ENCODE measurements around the gene DNAH12.

GRCh38 chr3:57464011-57464410 lies 80.1 kb downstream of the DNAH12 start:
- no peak for TF ChIP-seq EGR1 (IDR thresholded peaks at IDR 0.05; ENCODE audit: low read depth)
- TF ChIP-seq RAD21 (IDR thresholded peaks at IDR 0.05; ENCODE audit: low read depth) = no peak
- TF ChIP-seq EZH2 (IDR thresholded peaks at IDR 0.05) = no peak
- TF ChIP-seq CTCF (IDR thresholded peaks at IDR 0.05 in 2 of 3, conservative IDR thresholded peaks at IDR 0.05 in 1 of 3; ENCODE audit: borderline replicate concordance in 1 of 3, insufficient read depth in 1 of 3, low read depth in 2 of 3, low read length in 2 of 3) = no peak
- TF ChIP-seq ELF1 (IDR thresholded peaks at IDR 0.05; ENCODE audit: borderline replicate concordance, low read depth) = no peak

Measured in HCT116 (cell line).